HG03571 (cell line): ENCODE data around the gene FAM53B.
"Not testable (repeated sequence)": the region's sequence is repeated elsewhere in the genome, so short reads cannot be mapped to it uniquely, and the experiment has no call there.

Experiments used
- ATAC-seq: cut with Tn5 transposase; IDR thresholded peaks from one replicate; pipeline ENCODE4 v1.9.1; 2021; ENCODE audit not compliant: unreplicated experiment

The FAM53B gene

GRCh38 chr10:124744102-124745050 is at the start of gene FAM53B:
Gene FAM53B (minus strand): TSS chr10:124744378. CDS start chr10:124706713, 37,665 bp downstream.
- peak; percentile 69 for ATAC-seq

GRCh38 chr10:124792998-124793352 is 48.8 kb upstream of the FAM53B start:
- ATAC-seq: no peak

GRCh38 chr10:124791547-124792348 is 47.6 kb upstream of the FAM53B start, which contains the start of gene EEF1AKMT2:
Gene EEF1AKMT2 (minus strand): TSS chr10:124791887. CDS start chr10:124791833, 54 bp downstream.
- ATAC-seq: peak; percentile 92

GRCh38 chr10:124782900-124783299 is 38.7 kb upstream of the FAM53B start:
- ATAC-seq: not testable (repeated sequence)

- no peak for ATAC-seq
Observed at GRCh38 chr10:124768791-124769190, 24.6 kb upstream of the FAM53B start.

- ATAC-seq: no peak
Observed at GRCh38 chr10:124765256-124765655, 21.1 kb upstream of the FAM53B start.

- ATAC-seq: no peak
Observed at GRCh38 chr10:124763267-124763666, 19.1 kb upstream of the FAM53B start.

- ATAC-seq: no peak
Observed at GRCh38 chr10:124762281-124762680, 18.1 kb upstream of the FAM53B start.

- no peak for ATAC-seq
Observed at GRCh38 chr10:124756156-124756903, 12.2 kb upstream of the FAM53B start.

GRCh38 chr10:124755581-124755980 is 11.4 kb upstream of the FAM53B start:
- ATAC-seq: no peak

- ATAC-seq: no peak
Observed at GRCh38 chr10:124754227-124754626, 10.0 kb upstream of the FAM53B start.

- ATAC-seq: no peak
Observed at GRCh38 chr10:124748953-124749645, 4.9 kb upstream of the FAM53B start.

GRCh38 chr10:124748166-124748565 is 4.0 kb upstream of the FAM53B start:
- no peak for ATAC-seq

GRCh38 chr10:124747745-124748144 is 3.6 kb upstream of the FAM53B start:
- ATAC-seq: no peak

GRCh38 chr10:124746992-124747391 is 2.8 kb upstream of the FAM53B start:
- no peak for ATAC-seq

GRCh38 chr10:124746447-124746846 is 2.3 kb upstream of the FAM53B start:
- ATAC-seq: not testable (repeated sequence)

GRCh38 chr10:124745673-124746072 is 1.5 kb upstream of the FAM53B start:
- ATAC-seq: no peak

- no peak for ATAC-seq
Observed at GRCh38 chr10:124745252-124745651, 1.1 kb upstream of the FAM53B start.

- peak; percentile 18 for ATAC-seq
Observed at GRCh38 chr10:124743191-124744101, 732 bp downstream of the FAM53B start.
